Brain microvascular endothelial cell (primary cell): ENCODE results near the gene IDUA.

ENCODE experiments used
- DNase-seq: peaks from one replicate; pipeline ENCODE4 v3.0.0-alpha.2; 2020
- H3K27ac ChIP-seq: fragments of 250-450 bp; sonication (Bioruptor Pico); 2 replicates; pipeline ENCODE4 v1.5.1; 2020; ENCODE audit warnings: mild to moderate bottlenecking, moderate library complexity
- H3K27me3 ChIP-seq: fragments of 250-450 bp; sonication (Bioruptor Pico); replicated peaks from 2 replicates; pipeline ENCODE4 v1.5.1; 2020; ENCODE audit warnings: mild to moderate bottlenecking
- H3K36me3 ChIP-seq: fragments of 250-450 bp; sonication (Bioruptor Pico); replicated peaks from 2 replicates; pipeline ENCODE4 v1.5.1; 2020; ENCODE audit warnings: mild to moderate bottlenecking
- H3K4me3 ChIP-seq: 2 replicates; pipeline ENCODE4 v1.5.1; 2011; ENCODE audit warnings: low read depth, mild to moderate bottlenecking, control low read depth, low read length, moderate library complexity
- in situ Hi-C: cut with HindIII; loops from 2 replicates; pipeline ENCODE4 v1.10.0; 2017; ENCODE audit warnings: low sequenced_read_pairs, low pct_ligation_motif_present
- TF ChIP-seq, protein P1 (sequence below): IDR thresholded peaks from 2 replicates; pipeline ENCODE4 v1.5.1; 2011; ENCODE audit warnings: low read depth, mild to moderate bottlenecking, moderate library complexity, low read length, control low read depth, inconsistent platforms; ENCODE audit errors: missing control alignments

The IDUA gene

DNA sequence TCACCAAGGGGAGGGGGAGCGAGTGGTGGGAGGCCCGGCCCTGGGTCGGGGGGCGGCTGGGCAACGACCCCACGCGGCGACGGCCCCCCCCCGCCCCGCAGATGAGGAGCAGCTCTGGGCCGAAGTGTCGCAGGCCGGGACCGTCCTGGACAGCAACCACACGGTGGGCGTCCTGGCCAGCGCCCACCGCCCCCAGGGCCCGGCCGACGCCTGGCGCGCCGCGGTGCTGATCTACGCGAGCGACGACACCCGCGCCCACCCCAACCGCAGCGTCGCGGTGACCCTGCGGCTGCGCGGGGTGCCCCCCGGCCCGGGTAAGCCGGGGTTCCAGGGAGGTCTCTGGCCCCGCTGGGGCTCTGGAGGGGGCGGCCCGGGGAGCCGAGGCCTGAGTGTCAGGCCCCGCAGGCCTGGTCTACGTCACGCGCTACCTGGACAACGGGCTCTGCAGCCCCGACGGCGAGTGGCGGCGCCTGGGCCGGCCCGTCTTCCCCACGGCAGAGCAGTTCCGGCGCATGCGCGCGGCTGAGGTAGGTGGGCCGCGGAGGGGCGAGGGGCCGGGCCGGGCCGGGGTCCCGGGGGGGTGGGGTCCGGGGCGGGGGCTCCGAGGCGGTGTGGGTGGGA lies 15.9 kb downstream of the IDUA start:
- Histone ChIP-seq H3K36me3 (no peaks in the 10 kb centered on the region), H3K27me3 (peaks cover 52% of the 10 kb centered on the region), H3K4me3 (no peak overlapping the region), H3K27ac (no peak overlapping the region)
- TF ChIP-seq, protein P1, sequence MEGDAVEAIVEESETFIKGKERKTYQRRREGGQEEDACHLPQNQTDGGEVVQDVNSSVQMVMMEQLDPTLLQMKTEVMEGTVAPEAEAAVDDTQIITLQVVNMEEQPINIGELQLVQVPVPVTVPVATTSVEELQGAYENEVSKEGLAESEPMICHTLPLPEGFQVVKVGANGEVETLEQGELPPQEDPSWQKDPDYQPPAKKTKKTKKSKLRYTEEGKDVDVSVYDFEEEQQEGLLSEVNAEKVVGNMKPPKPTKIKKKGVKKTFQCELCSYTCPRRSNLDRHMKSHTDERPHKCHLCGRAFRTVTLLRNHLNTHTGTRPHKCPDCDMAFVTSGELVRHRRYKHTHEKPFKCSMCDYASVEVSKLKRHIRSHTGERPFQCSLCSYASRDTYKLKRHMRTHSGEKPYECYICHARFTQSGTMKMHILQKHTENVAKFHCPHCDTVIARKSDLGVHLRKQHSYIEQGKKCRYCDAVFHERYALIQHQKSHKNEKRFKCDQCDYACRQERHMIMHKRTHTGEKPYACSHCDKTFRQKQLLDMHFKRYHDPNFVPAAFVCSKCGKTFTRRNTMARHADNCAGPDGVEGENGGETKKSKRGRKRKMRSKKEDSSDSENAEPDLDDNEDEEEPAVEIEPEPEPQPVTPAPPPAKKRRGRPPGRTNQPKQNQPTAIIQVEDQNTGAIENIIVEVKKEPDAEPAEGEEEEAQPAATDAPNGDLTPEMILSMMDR, result no peak
- in situ Hi-C loops, result no loop called here
- DNase-seq, result no peak

DNA sequence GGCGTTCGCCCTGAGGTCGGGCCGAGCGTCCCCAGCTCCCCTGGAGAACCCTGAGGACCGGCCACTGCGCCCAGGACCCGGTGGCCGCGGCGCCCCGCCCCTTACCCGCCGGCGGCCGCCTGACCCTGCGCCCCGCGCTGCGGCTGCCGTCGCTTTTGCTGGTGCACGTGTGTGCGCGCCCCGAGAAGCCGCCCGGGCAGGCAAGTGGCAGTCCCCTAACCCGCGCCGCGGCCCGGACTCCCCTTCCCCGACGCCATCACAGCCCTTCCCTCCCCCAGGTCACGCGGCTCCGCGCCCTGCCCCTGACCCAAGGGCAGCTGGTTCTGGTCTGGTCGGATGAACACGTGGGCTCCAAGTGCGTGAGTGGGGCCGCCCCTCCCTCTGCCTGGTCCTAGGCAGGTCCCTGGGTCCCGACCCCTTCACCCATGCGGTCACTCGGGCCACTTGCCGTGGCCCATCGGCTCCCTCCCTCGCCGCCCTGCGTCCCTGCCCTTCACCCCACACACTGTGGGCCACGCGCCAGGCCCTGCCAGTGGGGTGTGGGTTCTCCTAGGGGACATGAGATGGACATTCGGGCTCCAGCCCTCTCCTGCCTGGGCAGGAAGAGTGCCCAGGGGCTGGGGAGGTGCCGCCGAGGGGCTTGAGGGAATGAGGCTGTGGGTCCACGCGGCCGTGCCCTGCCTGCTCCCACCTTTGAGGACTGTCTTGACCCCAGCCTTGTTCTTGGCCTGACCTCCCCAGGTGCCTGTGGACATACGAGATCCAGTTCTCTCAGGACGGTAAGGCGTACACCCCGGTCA lies 16.6 kb downstream of the IDUA start:
- H3K36me3 ChIP-seq, result no peaks in the 10 kb centered on the region
- H3K27me3 ChIP-seq, result peaks cover 51% of the 10 kb centered on the region
- TF ChIP-seq, protein P1, result no peak
- DNase-seq, result no peak
- no peak overlapping the region for H3K4me3 ChIP-seq
- H3K27ac ChIP-seq, result no peak overlapping the region
- in situ Hi-C loops, result no loop called here

DNA sequence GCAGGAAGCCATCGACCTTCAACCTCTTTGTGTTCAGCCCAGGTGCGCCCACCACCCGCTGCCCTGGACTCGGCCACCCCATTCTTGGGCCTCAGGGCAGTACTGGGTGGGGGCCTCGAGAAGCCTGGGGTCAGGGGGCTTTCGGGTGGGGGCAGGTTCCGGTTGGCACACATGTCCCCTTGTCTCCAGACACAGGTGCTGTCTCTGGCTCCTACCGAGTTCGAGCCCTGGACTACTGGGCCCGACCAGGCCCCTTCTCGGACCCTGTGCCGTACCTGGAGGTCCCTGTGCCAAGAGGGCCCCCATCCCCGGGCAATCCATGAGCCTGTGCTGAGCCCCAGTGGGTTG lies 17.2 kb downstream of the IDUA start:
- no peak overlapping the region for H3K4me3 ChIP-seq
- TF ChIP-seq, protein P1, result no peak
- H3K27ac ChIP-seq, result no peak overlapping the region
- no peaks in the 10 kb centered on the region for H3K36me3 ChIP-seq
- in situ Hi-C loops, result no loop called here
- peaks cover 53% of the 10 kb centered on the region for H3K27me3 ChIP-seq
- DNase-seq, result no peak

DNA sequence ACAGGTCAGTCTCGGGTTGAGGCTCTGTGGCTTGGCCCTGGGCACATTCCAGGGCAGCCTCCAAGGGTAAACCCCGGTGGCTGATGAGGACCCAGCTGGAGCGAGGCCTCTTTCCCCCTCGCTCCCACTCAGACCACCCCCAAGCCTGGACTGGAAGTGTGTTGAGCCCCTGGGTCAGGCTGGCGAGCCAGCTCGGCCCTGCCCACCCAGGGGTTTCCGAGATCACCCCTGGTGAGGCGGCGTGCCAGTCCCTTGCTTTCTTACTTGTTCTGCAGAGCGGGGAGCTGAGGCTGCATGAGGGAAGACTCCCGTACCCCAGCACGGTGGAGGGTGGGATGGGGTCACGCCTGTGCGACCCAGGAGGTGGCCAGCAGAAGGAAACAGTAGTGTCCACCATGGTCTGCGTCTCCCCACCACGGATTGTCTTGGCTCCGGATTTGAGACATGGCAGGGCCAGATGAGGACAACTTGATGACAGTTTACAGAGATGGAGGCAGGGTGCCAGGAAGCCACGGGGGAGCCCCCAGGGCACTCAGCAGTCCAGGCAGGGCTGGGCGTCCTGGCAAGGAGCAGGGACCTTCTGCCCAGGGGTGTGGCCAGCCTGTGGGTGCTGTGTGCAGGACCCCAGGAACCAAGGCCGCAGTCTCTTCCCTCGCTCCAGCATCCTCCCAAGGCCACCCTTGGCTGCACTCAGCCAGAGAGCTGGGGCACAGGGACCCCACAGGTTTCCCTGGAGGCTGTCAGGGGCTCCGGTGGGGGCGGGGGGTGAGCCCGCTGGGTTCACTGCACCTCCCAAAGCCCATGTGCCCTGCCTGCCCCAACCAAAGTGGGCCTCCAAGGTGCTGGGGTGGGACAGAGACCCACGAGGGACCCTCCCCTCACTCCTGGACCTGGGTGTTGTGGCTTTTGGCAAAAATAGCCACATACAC lies 18.0 kb downstream of the IDUA start:
- TF ChIP-seq, protein P1, result no peak
- H3K4me3 ChIP-seq, result no peak overlapping the region
- H3K36me3 ChIP-seq, result no peaks in the 10 kb centered on the region
- no peak for DNase-seq
- peaks cover 55% of the 10 kb centered on the region for H3K27me3 ChIP-seq
- in situ Hi-C loops, result no loop called here
- no peak overlapping the region for H3K27ac ChIP-seq

DNA sequence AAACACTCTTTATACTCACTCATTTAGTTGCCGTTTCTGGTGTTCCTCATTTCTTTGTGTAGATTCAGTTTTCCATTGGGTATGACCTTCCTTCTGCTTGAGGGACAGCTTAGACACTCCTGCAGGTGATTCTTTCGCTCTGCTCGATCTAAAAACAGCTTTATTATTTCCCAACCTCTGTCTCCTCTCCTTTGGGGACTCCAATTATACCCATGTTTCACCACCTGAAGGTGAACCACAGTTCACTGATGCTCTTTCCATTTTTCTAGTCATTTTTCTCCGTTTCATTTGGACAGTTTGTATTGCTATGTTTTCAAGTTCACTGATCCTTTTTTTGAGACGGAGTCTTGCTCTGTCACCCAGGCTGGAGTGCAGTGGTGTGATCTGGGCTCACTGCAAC lies 20.0 kb downstream of the IDUA start:
- no peak overlapping the region for H3K4me3 ChIP-seq
- no peaks in the 10 kb centered on the region for H3K36me3 ChIP-seq
- DNase-seq, result no peak
- TF ChIP-seq, protein P1, result no peak
- H3K27ac ChIP-seq, result no peak overlapping the region
- in situ Hi-C loops, result no loop called here
- peaks cover 43% of the 10 kb centered on the region for H3K27me3 ChIP-seq
